ENCODE results near the gene ISY1.
"Not testable (repeated sequence)": the region's sequence is repeated elsewhere in the genome, so short reads cannot be mapped to it uniquely, and the experiment has no call there.

Gene ISY1

GRCh38 chr3:129141011-129141410, 19.9 kb downstream of the ISY1 start:
- H3K4me3 ChIP-seq; H3K9me3 ChIP-seq; H3K4me1 ChIP-seq; H3K27me3 ChIP-seq (ENCODE audit: low read depth); in situ Hi-C loops (cut with MboI; ENCODE audit: low sequenced_read_pairs); DNase-seq (ENCODE audit: low spot score in 2 of 2): not testable (repeated sequence)
- H3K36me3 ChIP-seq (replicated peaks): peaks cover 28% of the 10 kb centered on the region

GRCh38 chr3:129139911-129140310, 21.0 kb downstream of the ISY1 start:
- no peaks in the 10 kb centered on the region for H3K9me3 ChIP-seq
- no peak for DNase-seq (ENCODE audit: low spot score in 2 of 2)
- no peaks in the 10 kb centered on the region for H3K4me1 ChIP-seq
- peaks cover 29% of the 10 kb centered on the region for H3K36me3 ChIP-seq (replicated peaks)
- in situ Hi-C loops (cut with MboI; ENCODE audit: low sequenced_read_pairs): no loop called here
- no peak overlapping the region for H3K4me3 ChIP-seq
- no peaks in the 10 kb centered on the region for H3K27me3 ChIP-seq (ENCODE audit: low read depth)

GRCh38 chr3:129136275-129136674, 24.6 kb downstream of the ISY1 start:
- DNase-seq (ENCODE audit: low spot score in 2 of 2); H3K9me3 ChIP-seq; H3K4me3 ChIP-seq; H3K27me3 ChIP-seq (ENCODE audit: low read depth); H3K4me1 ChIP-seq; in situ Hi-C loops (cut with MboI; ENCODE audit: low sequenced_read_pairs): not testable (repeated sequence)
- peaks cover 50% of the 10 kb centered on the region for H3K36me3 ChIP-seq (replicated peaks)

DNA sequence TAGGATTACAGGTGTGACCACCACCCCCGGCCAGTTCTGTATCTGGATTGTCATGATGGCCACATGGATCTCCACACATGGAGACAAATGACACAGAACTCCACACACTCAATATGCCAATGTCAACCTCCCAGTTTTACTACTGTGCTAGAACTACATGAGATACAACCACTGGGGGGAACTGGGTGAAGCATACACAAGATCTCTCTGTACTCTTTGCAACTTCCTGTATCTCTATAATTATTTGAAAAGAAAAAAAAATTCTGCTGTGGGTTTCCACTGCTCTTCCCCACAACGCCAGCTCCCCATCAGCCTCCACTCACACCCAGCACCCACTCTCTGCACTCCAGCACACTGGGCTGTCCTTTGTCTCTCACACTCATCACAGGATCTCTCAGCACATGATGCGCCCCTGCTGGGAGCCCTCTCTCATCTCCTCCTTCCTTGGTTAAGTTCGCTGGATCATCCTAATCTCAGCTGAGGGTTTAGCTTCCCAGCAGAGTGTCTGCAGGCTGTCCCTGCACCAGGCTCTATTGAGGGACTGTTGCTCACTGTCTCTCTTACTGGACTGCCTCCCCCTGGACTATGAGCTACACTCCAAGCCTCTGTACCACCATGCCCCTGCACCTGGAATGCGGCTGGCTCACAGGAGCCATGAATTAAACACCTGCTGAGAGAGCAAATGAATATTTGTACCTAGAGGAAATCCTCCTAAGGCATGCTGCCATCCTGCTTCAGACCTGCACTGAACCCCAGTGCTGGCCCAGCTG, 28.6 kb downstream of the ISY1 start:
- Histone ChIP-seq H3K9me3 (no peaks in the 10 kb centered on the region), H3K36me3 (replicated peaks) (peaks cover 54% of the 10 kb centered on the region), H3K4me1 (no peaks in the 10 kb centered on the region), H3K4me3 (no peak overlapping the region), H3K27me3 (ENCODE audit: low read depth) (no peaks in the 10 kb centered on the region)
- in situ Hi-C loops (cut with MboI; ENCODE audit: low sequenced_read_pairs): no loop called here
- no peak for DNase-seq (ENCODE audit: low spot score in 2 of 2)

DNA sequence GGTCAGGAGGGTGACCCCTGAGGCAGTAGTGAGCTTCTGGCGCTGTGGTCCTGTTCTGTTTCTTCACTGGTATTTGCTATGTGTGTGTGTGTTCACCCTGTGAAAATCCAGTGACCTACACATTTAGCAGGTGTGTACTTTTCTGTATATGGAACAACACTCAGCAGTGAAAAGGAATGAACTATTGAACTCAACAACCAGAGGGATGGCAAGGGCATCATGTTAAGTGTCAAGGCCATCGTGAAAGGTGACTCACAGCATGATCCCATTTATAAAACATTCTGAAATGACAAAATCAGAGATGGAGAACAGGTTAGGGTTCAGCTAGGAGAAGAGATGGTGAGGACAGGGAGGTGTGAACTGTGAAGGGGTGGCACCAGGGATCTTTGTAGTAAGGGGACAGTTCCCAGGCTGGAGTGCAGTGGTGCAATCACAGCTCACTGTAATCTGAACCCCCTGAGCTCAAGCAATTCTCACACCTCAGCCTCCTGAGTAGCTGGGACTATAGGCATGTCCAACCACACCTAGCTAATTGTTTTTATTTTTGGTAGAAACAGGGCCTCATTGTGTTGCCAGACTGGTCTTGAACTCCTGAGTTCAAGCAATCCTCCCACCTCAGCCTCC, 29.3 kb downstream of the ISY1 start:
- no peaks in the 10 kb centered on the region for H3K9me3 ChIP-seq

GRCh38 chr3:129130291-129130813, 30.5 kb downstream of the ISY1 start:
- in situ Hi-C loops (cut with MboI; ENCODE audit: low sequenced_read_pairs): no loop called here
- H3K9me3 ChIP-seq: no peaks in the 10 kb centered on the region
- no peaks in the 10 kb centered on the region for H3K27me3 ChIP-seq (ENCODE audit: low read depth)
- H3K36me3 ChIP-seq (replicated peaks): peaks cover 53% of the 10 kb centered on the region
- DNase-seq (ENCODE audit: low spot score in 2 of 2): no peak
- no peaks in the 10 kb centered on the region for H3K4me1 ChIP-seq
- H3K4me3 ChIP-seq: no peak overlapping the region

More for the DNA sequence above, 29.3 kb downstream of the ISY1 start:
- no peak overlapping the region for H3K4me3 ChIP-seq
- H3K27me3 ChIP-seq (ENCODE audit: low read depth): no peaks in the 10 kb centered on the region
- peaks cover 54% of the 10 kb centered on the region for H3K36me3 ChIP-seq (replicated peaks)
- no peaks in the 10 kb centered on the region for H3K4me1 ChIP-seq
- no peak for DNase-seq (ENCODE audit: low spot score in 2 of 2)
- in situ Hi-C loops (cut with MboI; ENCODE audit: low sequenced_read_pairs): no loop called here

- Histone ChIP-seq H3K4me3 (no peak overlapping the region), H3K27me3 (ENCODE audit: low read depth) (no peaks in the 10 kb centered on the region), H3K36me3 (replicated peaks) (peaks cover 35% of the 10 kb centered on the region), H3K4me1 (no peaks in the 10 kb centered on the region), H3K9me3 (no peaks in the 10 kb centered on the region)
- in situ Hi-C loops (cut with MboI; ENCODE audit: low sequenced_read_pairs): no loop called here
- no peak for DNase-seq (ENCODE audit: low spot score in 2 of 2)
Observed at GRCh38 chr3:129128357-129129155, 32.3 kb downstream of the ISY1 start.

GRCh38 chr3:129126726-129127280, 34.1 kb downstream of the ISY1 start:
- Histone ChIP-seq H3K9me3 (no peaks in the 10 kb centered on the region), H3K27me3 (ENCODE audit: low read depth) (no peaks in the 10 kb centered on the region), H3K36me3 (replicated peaks) (peaks cover 19% of the 10 kb centered on the region), H3K4me1 (no peaks in the 10 kb centered on the region), H3K4me3 (no peak overlapping the region)
- in situ Hi-C loops (cut with MboI; ENCODE audit: low sequenced_read_pairs): no loop called here
- DNase-seq (ENCODE audit: low spot score in 2 of 2): no peak

GRCh38 chr3:129123314-129124060, 37.4 kb downstream of the ISY1 start:
- Histone ChIP-seq H3K36me3 (replicated peaks) (no peaks in the 10 kb centered on the region), H3K27me3 (ENCODE audit: low read depth) (no peaks in the 10 kb centered on the region), H3K9me3 (no peaks in the 10 kb centered on the region), H3K4me3 (no peak overlapping the region), H3K4me1 (peaks cover 2% of the 10 kb centered on the region; the same call in 1 of the 2 replicates)
- peak in 1 of 2 experiments; percentile 20 for DNase-seq (ENCODE audit: low spot score in 2 of 2)
- in situ Hi-C loops (cut with MboI; ENCODE audit: low sequenced_read_pairs): no loop called here

GRCh38 chr3:129122412-129123011, 38.4 kb downstream of the ISY1 start:
- peak overlapping the region; percentile 31 for H3K4me3 ChIP-seq
- no peaks in the 10 kb centered on the region for H3K27me3 ChIP-seq (ENCODE audit: low read depth)
- peaks cover 2% of the 10 kb centered on the region; the same call in 1 of the 2 replicates for H3K4me1 ChIP-seq
- peak in 1 of 2 experiments; percentile 19 for DNase-seq (ENCODE audit: low spot score in 2 of 2)
- H3K36me3 ChIP-seq (replicated peaks): no peaks in the 10 kb centered on the region
- H3K9me3 ChIP-seq: no peaks in the 10 kb centered on the region
- in situ Hi-C loops (cut with MboI; ENCODE audit: low sequenced_read_pairs): no loop called here

- Histone ChIP-seq H3K27me3 (ENCODE audit: low read depth) (no peaks in the 10 kb centered on the region), H3K4me3 (peak within 1 kb of the TSS; percentile 65), H3K36me3 (replicated peaks) (no peaks in the 10 kb centered on the region), H3K9me3 (no peaks in the 10 kb centered on the region), H3K4me1 (peaks cover 2% of the 10 kb centered on the region; the same call in 1 of the 2 replicates)
- DNase-seq (ENCODE audit: low spot score in 2 of 2): peak; percentile 66 to 96
- in situ Hi-C loops (cut with MboI; ENCODE audit: low sequenced_read_pairs): no loop called here
Observed at GRCh38 chr3:129121792-129122411, 39.0 kb downstream of the ISY1 start, which contains the start of gene RAB43. TSS of gene RAB43 (minus strand) at chr3:129121804. CDS start at chr3:129121489, 315 bp downstream.

DNA sequence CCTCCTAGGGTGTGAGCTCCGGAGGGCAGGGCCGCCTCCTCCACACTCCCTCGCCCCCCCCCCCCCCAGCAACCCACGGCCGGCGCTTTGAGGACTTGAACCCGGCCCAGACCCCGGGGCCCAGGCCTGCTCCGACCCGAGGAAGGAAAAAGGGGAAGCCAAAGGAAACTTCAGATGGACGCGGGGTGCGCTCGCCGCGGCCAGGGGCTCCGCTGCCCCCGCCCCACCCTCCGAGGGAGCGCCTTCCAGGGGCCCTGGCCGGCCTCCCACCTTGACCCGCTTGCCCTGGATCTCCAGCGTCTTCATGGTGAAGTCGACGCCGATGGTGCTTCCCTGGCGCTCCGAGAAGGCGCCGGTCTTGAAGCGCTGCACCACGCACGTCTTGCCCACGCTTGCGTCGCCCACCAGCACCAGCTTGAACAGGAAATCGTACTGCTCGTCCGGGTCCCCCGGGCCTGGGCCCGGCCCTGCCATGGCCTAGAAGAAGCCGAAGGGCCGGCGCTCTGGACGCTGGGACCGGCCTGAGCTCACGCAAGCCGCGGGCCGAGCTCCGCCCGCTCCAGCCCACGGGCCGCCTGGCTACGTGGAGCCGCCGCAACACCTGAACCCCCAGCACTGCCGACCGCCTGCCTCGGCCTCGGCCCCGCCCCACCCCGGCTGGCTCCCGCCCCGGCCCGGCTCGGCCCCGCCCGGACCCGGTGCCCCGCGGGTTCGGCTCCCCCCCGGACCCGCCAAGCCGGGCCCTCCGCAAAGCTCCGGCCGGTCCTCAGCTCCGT, 39.7 kb downstream of the ISY1 start:
- Histone ChIP-seq H3K4me3 (peak overlapping the region; percentile 65), H3K9me3 (no peaks in the 10 kb centered on the region), H3K27me3 (ENCODE audit: low read depth) (no peaks in the 10 kb centered on the region), H3K4me1 (peaks cover 2% of the 10 kb centered on the region; the same call in 1 of the 2 replicates), H3K36me3 (replicated peaks) (no peaks in the 10 kb centered on the region)
- no peak for DNase-seq (ENCODE audit: low spot score in 2 of 2)
- in situ Hi-C loops (cut with MboI; ENCODE audit: low sequenced_read_pairs): no loop called here

All from HAP-1 (cell line).